ENCODE measurements around the gene STXBP1. TPM values are rescaled to one million over a fixed set of nuclear protein-coding genes. Genes with fewer than 3 reads are reported as not detected.
A peak's percentile ranks its signal among the peaks of the same experiment; 100 is the strongest.

Gene STXBP1
- polyA plus RNA-seq, 2 of the 4 experiments (the other 2 are of a cell fraction) = 13.3 to 22.6 TPM

DNA sequence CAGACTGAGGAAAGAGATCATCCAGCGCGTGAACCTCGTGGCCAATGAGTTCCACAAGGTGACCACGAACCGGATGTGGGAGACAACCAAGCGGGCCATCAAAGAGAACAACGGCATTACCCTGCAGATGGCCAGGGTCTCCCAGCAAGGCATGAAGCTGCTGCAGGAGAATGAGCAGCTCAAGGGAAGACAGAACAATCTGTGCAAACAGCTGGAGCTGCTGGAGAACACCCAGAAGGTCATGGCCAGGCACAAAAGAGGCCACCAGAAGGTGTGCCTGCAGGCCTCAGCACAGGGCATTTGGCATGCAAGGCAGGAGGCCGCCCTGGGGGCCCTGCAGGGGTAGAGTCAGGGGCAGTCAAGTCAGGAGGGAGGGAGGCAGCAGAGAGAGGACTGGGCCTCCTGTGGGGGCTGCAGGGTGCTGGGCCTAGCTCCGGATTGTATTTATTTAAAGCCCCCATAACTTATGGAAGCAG lies 99.2 kb downstream of the STXBP1 start:
- DNase-seq (ENCODE audit: low read depth in 1 of 2, low spot score in 1 of 2) (no peak), FAIRE-seq (no peak), ATAC-seq (no peak)
- 89% methylated on average over 9 of the region's 9 CpGs for WGBS (ENCODE audit: missing lambda C conversion rate)
- Histone ChIP-seq H3K27ac (no peak overlapping the region), H3K4me2 (no peak overlapping the region), H3K4me3 (no peak overlapping the region), H3K4me1 (peaks cover 9% of the 10 kb centered on the region; the same call in 1 of the 3 replicates), H3K9me3 (no peaks in the 10 kb centered on the region)
- TF ChIP-seq MAZ (IDR thresholded peaks at IDR 0.05; ENCODE audit: borderline replicate concordance, low read depth, low read length) (no peak), ELK1 (IDR thresholded peaks at IDR 0.05; ENCODE audit: low read depth, low read length) (no peak), NPAS2 (CRISPR knock-in tag; IDR thresholded peaks at IDR 0.05; ENCODE audit: borderline replicate concordance) (no peak), SREBF2 (IDR thresholded peaks at IDR 0.05) (no peak), ZSCAN20 (CRISPR knock-in tag; IDR thresholded peaks at IDR 0.05) (no peak), JUNB (IDR thresholded peaks at IDR 0.05) (no peak)
- TF ChIP-seq, protein P1, sequence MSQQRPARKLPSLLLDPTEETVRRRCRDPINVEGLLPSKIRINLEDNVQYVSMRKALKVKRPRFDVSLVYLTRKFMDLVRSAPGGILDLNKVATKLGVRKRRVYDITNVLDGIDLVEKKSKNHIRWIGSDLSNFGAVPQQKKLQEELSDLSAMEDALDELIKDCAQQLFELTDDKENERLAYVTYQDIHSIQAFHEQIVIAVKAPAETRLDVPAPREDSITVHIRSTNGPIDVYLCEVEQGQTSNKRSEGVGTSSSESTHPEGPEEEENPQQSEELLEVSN (IDR thresholded peaks at IDR 0.05; ENCODE audit: borderline replicate concordance, low read depth) = no peak
- ChIA-PET CTCF (interaction anchor here (0.5 to 4.2 kb wide), 6 partner anchors 14 to 159 kb away, joined by 3 to 26 read pairs (median 4); partner anchors contain the start of genes CDK9 and TOR2A), POLR2A (no interaction called here)

GRCh38 chr9:127711831-127712274 lies 99.8 kb downstream of the STXBP1 start:
- H3K9me3 ChIP-seq = no peaks in the 10 kb centered on the region
- H3K4me1 ChIP-seq = peaks cover 10% of the 10 kb centered on the region; the same call in 1 of the 3 replicates
- FAIRE-seq = no peak
- ChIA-PET POLR2A (no interaction called here), CTCF (interaction anchor here (0.5 to 4.2 kb wide), 6 partner anchors 8 to 89 kb away, joined by 3 to 26 read pairs (median 4); partner anchors contain the start of genes CDK9 and TOR2A)
- no peak overlapping the region for H3K27ac ChIP-seq
- DNase-seq (ENCODE audit: low read depth in 1 of 2, low spot score in 1 of 2) = no peak
- H3K4me3 ChIP-seq = no peak overlapping the region
- ATAC-seq = no peak
- no peak for TF ChIP-seq USF2 (IDR thresholded peaks at IDR 0.05)
- no peak for TF ChIP-seq TP53 (CRISPR knock-in tag; IDR thresholded peaks at IDR 0.05)
- TF ChIP-seq EHMT2 (IDR thresholded peaks at IDR 0.05; ENCODE audit: low read depth) = no peak
- no peak for TF ChIP-seq KDM1A (IDR thresholded peaks at IDR 0.05; ENCODE audit: low read depth)
- TF ChIP-seq HMGXB4 (CRISPR knock-in tag; IDR thresholded peaks at IDR 0.05; ENCODE audit: borderline replicate concordance) = no peak
- no peak for TF ChIP-seq CHD2 (IDR thresholded peaks at IDR 0.05; ENCODE audit: low read length, partially characterized antibody)
- no peak for TF ChIP-seq MAFK (IDR thresholded peaks at IDR 0.05; ENCODE audit: partially characterized antibody)
- no peak for TF ChIP-seq FOSL2 (IDR thresholded peaks at IDR 0.05)
- no peak for TF ChIP-seq FOSL2 (CRISPR knock-in tag; IDR thresholded peaks at IDR 0.05)
- TF ChIP-seq GATA3 (IDR thresholded peaks at IDR 0.05; ENCODE audit: borderline replicate concordance) = no peak
- TF ChIP-seq ZSCAN20 (CRISPR knock-in tag; IDR thresholded peaks at IDR 0.05) = no peak
- WGBS (ENCODE audit: missing lambda C conversion rate) = 89% methylated on average over 8 of the region's 11 CpGs
- H3K4me2 ChIP-seq = no peak overlapping the region

GRCh38 chr9:127712371-127712770 lies 100.3 kb downstream of the STXBP1 start:
- H3K4me3 ChIP-seq = no peak overlapping the region
- ATAC-seq (no peak), FAIRE-seq (no peak), DNase-seq (ENCODE audit: low read depth in 1 of 2, low spot score in 1 of 2) (no peak)
- ChIA-PET POLR2A (no interaction called here), CTCF (interaction anchor here (0.5 to 4.2 kb wide), 5 partner anchors 8 to 84 kb away, joined by 3 to 26 read pairs (median 3); partner anchors contain the start of genes CDK9 and TOR2A)
- no peak overlapping the region for H3K4me2 ChIP-seq
- WGBS (ENCODE audit: missing lambda C conversion rate) = 84% methylated on average over 11 of the region's 11 CpGs
- H3K4me1 ChIP-seq = peaks cover 10% of the 10 kb centered on the region; the same call in 1 of the 3 replicates
- H3K27ac ChIP-seq = no peak overlapping the region
- H3K9me3 ChIP-seq = no peaks in the 10 kb centered on the region
- no peak for TF ChIP-seq RARB (CRISPR knock-in tag; IDR thresholded peaks at IDR 0.05)
- peak; percentile 34; the same call in 1 of the 2 replicates for TF ChIP-seq KDM1A (IDR thresholded peaks at IDR 0.05; ENCODE audit: low read depth)
